ENCODE data around the gene BEND3. TPM values are rescaled to one million over a fixed set of nuclear protein-coding genes. Genes with fewer than 3 reads are reported as not detected.

The BEND3 gene
- total and polyA plus RNA-seq, 10 of the 15 experiments (the other 5 are each of a cell fraction or from before 2014, with no cell fraction given): 1.1 to 9.0 (median 3.6) TPM

- H3K27ac ChIP-seq (ENCODE audit: control insufficient read depth, insufficient read depth): no peak overlapping the region
- no peak overlapping the region for H3K4me3 ChIP-seq
- peaks cover 3% of the 10 kb centered on the region; the same call in 1 of the 2 replicates for H3K4me1 ChIP-seq (ENCODE audit: control insufficient read depth, insufficient read depth, low read length)
- SMC1A ChIA-PET (ENCODE audit: uncharacterized antibody, unreplicated experiment): no interaction called here
- ATAC-seq: no peak
- RAD21 ChIA-PET (ENCODE audit: unreplicated experiment): no interaction called here
- no peak overlapping the region for H2AFZ ChIP-seq (ENCODE audit: control insufficient read depth, low read depth, low read length)
- no peak for TF ChIP-seq NR2C2 (IDR thresholded peaks at IDR 0.05; ENCODE audit: borderline replicate concordance, control insufficient read depth, insufficient read length, low read depth)
- no peak for TF ChIP-seq TARDBP (IDR thresholded peaks at IDR 0.05; ENCODE audit: borderline replicate concordance)
- POLR2A ChIA-PET: interaction anchor here (0.8 kb wide), 1 partner anchor 16 kb away, joined by 3 read pairs; no protein-coding TSS in a partner anchor
- H4K20me1 ChIP-seq (ENCODE audit: control insufficient read depth, insufficient read depth): no peaks in the 10 kb centered on the region
- intact Hi-C loops (cut with micrococcal nuclease; ENCODE audit: unreplicated experiment): no loop called here
- H3K9me3 ChIP-seq (replicated peaks; ENCODE audit: control insufficient read depth, insufficient read depth, low read length): no peaks in the 10 kb centered on the region
- FAIRE-seq: no peak
- in situ Hi-C loops (cut with MboI): no loop called here
- H3K27me3 ChIP-seq (replicated peaks in 1 of 2; ENCODE audit: control insufficient read depth in 2 of 2, insufficient read depth in 2 of 2, low read length in 1 of 2): no peaks in the 10 kb centered on the region
- no peaks in the 10 kb centered on the region; a peak in 1 of 4 replicates for H3K36me3 ChIP-seq (ENCODE audit: control insufficient read depth in 2 of 2, insufficient read depth in 2 of 2, low read length in 1 of 2)
- BruUV-seq (replicated peaks): no TSS peak
- no peaks in the 10 kb centered on the region for H3K79me2 ChIP-seq (ENCODE audit: control insufficient read depth, insufficient read depth, low read length)
- H3K9ac ChIP-seq (ENCODE audit: control insufficient read depth, insufficient read depth, low read length): no peak overlapping the region
- H3K4me2 ChIP-seq (ENCODE audit: control insufficient read depth, insufficient read depth): no peak overlapping the region
- WGBS (ENCODE audit: insufficient coverage, insufficient replicate concordance, low lambda C conversion rate, missing lambda C conversion rate): 88% methylated on average over 11 of the region's 11 CpGs
- DNase-seq (ENCODE audit: low read depth, low spot score): no peak
- CTCF ChIA-PET: interaction anchor here (1.0 kb wide), 1 partner anchor 85 kb away, joined by 3 read pairs; no protein-coding TSS in a partner anchor
Measured at GRCh38 chr6:107045826-107046675, 69.3 kb downstream of the BEND3 start.

- BruUV-seq (replicated peaks): no TSS peak
- no peak overlapping the region for H3K4me3 ChIP-seq
- no peaks in the 10 kb centered on the region for H4K20me1 ChIP-seq (ENCODE audit: control insufficient read depth, insufficient read depth)
- H3K4me1 ChIP-seq (ENCODE audit: control insufficient read depth, insufficient read depth, low read length): no peaks in the 10 kb centered on the region
- no peak overlapping the region for H3K27ac ChIP-seq (ENCODE audit: control insufficient read depth, insufficient read depth)
- in situ Hi-C loops (cut with MboI): no loop called here
- no peak overlapping the region for H3K9ac ChIP-seq (ENCODE audit: control insufficient read depth, insufficient read depth, low read length)
- no peaks in the 10 kb centered on the region for H3K36me3 ChIP-seq (ENCODE audit: control insufficient read depth in 2 of 2, insufficient read depth in 2 of 2, low read length in 1 of 2)
- CTCF ChIA-PET: interaction anchor here (1.5 kb wide), 2 partner anchors 36 to 81 kb away, joined by 4 to 8 read pairs; no protein-coding TSS in a partner anchor
- H3K4me2 ChIP-seq (ENCODE audit: control insufficient read depth, insufficient read depth): no peak overlapping the region
- SMC1A ChIA-PET (ENCODE audit: uncharacterized antibody, unreplicated experiment): interaction anchor here (1.1 kb wide), 1 partner anchor 37 kb away, joined by 3 read pairs; no protein-coding TSS in a partner anchor
- ATAC-seq (no peak), DNase-seq (ENCODE audit: low read depth, low spot score) (no peak), FAIRE-seq (no peak)
- no peak for TF ChIP-seq SIN3A (IDR thresholded peaks at IDR 0.05; ENCODE audit: low read depth, low read length)
- intact Hi-C loops (cut with micrococcal nuclease; ENCODE audit: unreplicated experiment): no loop called here
- WGBS (ENCODE audit: insufficient coverage, insufficient replicate concordance, low lambda C conversion rate, missing lambda C conversion rate): 94% methylated on average over 1 of the region's 1 CpG
- H2AFZ ChIP-seq (ENCODE audit: control insufficient read depth, low read depth, low read length): no peak overlapping the region
- RAD21 ChIA-PET (ENCODE audit: unreplicated experiment): interaction anchor here (0.8 kb wide), 1 partner anchor 487 kb away, joined by 3 read pairs; no protein-coding TSS in a partner anchor
- H3K27me3 ChIP-seq (replicated peaks in 1 of 2; ENCODE audit: control insufficient read depth in 2 of 2, insufficient read depth in 2 of 2, low read length in 1 of 2): no peaks in the 10 kb centered on the region
- H3K79me2 ChIP-seq (ENCODE audit: control insufficient read depth, insufficient read depth, low read length): peaks cover 9% of the 10 kb centered on the region
- POLR2A ChIA-PET: interaction anchor here (0.6 kb wide), 1 partner anchor 1560 kb away, joined by 3 read pairs; no protein-coding TSS in a partner anchor
- H3K9me3 ChIP-seq (replicated peaks; ENCODE audit: control insufficient read depth, insufficient read depth, low read length): no peaks in the 10 kb centered on the region
Measured at GRCh38 chr6:107033126-107033525, 82.2 kb downstream of the BEND3 start.

Data from GM12878 (cell line).